Measurements from ENCODE around the gene AHSG. TPM values are rescaled to one million over a fixed set of nuclear protein-coding genes. Genes with fewer than 3 reads are reported as not detected.

AHSG gene
- total and polyA plus RNA-seq, 4 donors, result 0.03 to 0.92 (median 0.20) TPM; not detected in 1

DNA sequence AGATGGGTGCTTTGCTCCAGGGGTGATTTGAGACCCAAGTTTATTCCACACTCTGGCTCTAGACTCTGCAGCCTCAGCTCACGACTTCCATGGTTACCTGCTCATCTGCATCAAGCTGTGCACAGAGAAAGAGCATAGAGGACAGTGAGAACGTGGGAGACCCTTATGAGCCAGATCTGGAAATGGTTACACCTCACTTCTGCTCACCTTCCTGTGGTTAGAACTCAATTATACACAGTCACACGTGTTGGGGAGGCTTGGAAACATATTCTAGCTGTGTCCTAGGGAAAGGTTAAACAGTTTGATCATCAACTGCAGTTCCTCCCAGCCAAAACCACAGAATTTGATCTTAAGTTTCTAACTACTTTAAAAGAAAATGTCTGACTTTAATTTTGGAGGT lies 29.2 kb downstream of the AHSG start:
- WGBS, 2 donors, result 45 to 46% methylated on average over 3 of the region's 3 CpGs
- Histone ChIP-seq H3K27ac (ENCODE audit: low read depth in 1 of 2, low read length in 1 of 2) (no peak overlapping the region), H3K27me3 (ENCODE audit: control insufficient read depth in 3 of 3, insufficient read depth in 3 of 3, low read length in 2 of 3) (peaks cover 0 to 16% (median 0%) of the 10 kb centered on the region in 3 donors), H3K9me3 (ENCODE audit: control insufficient read depth in 4 of 4, insufficient read depth in 3 of 4, low read length in 3 of 4) (peaks cover 0 to 3% (median 0%) of the 10 kb centered on the region in 4 donors), H3K4me3 (no peak overlapping the region), H3K4me1 (ENCODE audit: control insufficient read depth in 5 of 5, insufficient read depth in 5 of 5, low read length in 5 of 5) (no peaks in the 10 kb centered on the region), H3K9ac (ENCODE audit: insufficient read depth in 1 of 2, low read length in 2 of 2) (no peak overlapping the region), H3K36me3 (ENCODE audit: control insufficient read depth in 4 of 4, insufficient read depth in 4 of 4, low read length in 4 of 4) (no peaks in the 10 kb centered on the region)
- DNase-seq (no peak), ATAC-seq (ENCODE audit: insufficient read depth, low FRiP score) (no peak)
- no peak for TF ChIP-seq CTCF (IDR thresholded peaks at IDR 0.05; ENCODE audit: control extremely low read depth, extremely low read depth)

- ATAC-seq (ENCODE audit: insufficient read depth, low FRiP score) (no peak), DNase-seq (no peak)
- Histone ChIP-seq H3K4me1 (ENCODE audit: control insufficient read depth in 5 of 5, insufficient read depth in 5 of 5, low read length in 5 of 5) (no peaks in the 10 kb centered on the region), H3K9me3 (ENCODE audit: control insufficient read depth in 4 of 4, insufficient read depth in 3 of 4, low read length in 3 of 4) (peaks cover 0 to 1% (median 0%) of the 10 kb centered on the region in 4 donors), H3K36me3 (ENCODE audit: control insufficient read depth in 4 of 4, insufficient read depth in 4 of 4, low read length in 4 of 4) (no peaks in the 10 kb centered on the region), H3K9ac (ENCODE audit: insufficient read depth in 1 of 2, low read length in 2 of 2) (no peak overlapping the region), H3K27me3 (ENCODE audit: control insufficient read depth in 3 of 3, insufficient read depth in 3 of 3, low read length in 2 of 3) (peaks cover 0 to 16% (median 0%) of the 10 kb centered on the region in 3 donors), H3K4me3 (no peak overlapping the region), H3K27ac (ENCODE audit: low read depth in 1 of 2, low read length in 1 of 2) (no peak overlapping the region)
- no peak for TF ChIP-seq CTCF (IDR thresholded peaks at IDR 0.05; ENCODE audit: control extremely low read depth, extremely low read depth)
- WGBS, 2 donors, result 76 to 86% methylated on average over 1 of the region's 1 CpG
Observed at GRCh38 chr3:186643493-186643892, 30.6 kb downstream of the AHSG start.

DNA sequence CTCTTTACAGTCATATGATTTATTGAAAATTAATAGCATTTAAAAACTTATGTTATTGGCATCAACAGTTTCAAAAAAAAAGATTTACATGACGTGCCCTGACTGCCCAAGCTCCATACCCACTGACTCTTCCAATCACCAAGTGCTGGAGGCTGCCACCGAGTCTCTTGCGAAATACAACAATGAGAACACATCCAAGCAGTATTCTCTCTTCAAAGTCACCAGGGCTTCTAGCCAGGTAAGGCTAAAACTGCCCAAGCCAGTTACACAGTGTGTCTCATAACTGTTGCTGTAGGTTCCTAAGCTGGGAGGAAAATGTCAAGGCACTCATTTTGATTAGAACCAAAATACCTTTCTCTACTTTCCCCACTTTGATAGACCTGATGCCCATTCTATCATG lies 31.8 kb downstream of the AHSG start:
- ATAC-seq (ENCODE audit: insufficient read depth, low FRiP score) (no peak), DNase-seq (peak in 1 of 3 donors; percentile 30)
- H3K9ac ChIP-seq (ENCODE audit: insufficient read depth in 1 of 2, low read length in 2 of 2), result no peak overlapping the region
- no peaks in the 10 kb centered on the region for H3K4me1 ChIP-seq (ENCODE audit: control insufficient read depth in 5 of 5, insufficient read depth in 5 of 5, low read length in 5 of 5)
- H3K27ac ChIP-seq (ENCODE audit: low read depth in 1 of 2, low read length in 1 of 2), result no peak overlapping the region
- peaks cover 0 to 16% (median 0%) of the 10 kb centered on the region in 3 donors for H3K27me3 ChIP-seq (ENCODE audit: control insufficient read depth in 3 of 3, insufficient read depth in 3 of 3, low read length in 2 of 3)
- 59 to 79% methylated on average over 3 of the region's 3 CpGs for WGBS, 2 donors
- H3K4me3 ChIP-seq, result no peak overlapping the region
- H3K9me3 ChIP-seq (ENCODE audit: control insufficient read depth in 4 of 4, insufficient read depth in 3 of 4, low read length in 3 of 4), result peaks cover 0 to 1% (median 0%) of the 10 kb centered on the region in 4 donors
- H3K36me3 ChIP-seq (ENCODE audit: control insufficient read depth in 4 of 4, insufficient read depth in 4 of 4, low read length in 4 of 4), result no peaks in the 10 kb centered on the region
- no peak for TF ChIP-seq CTCF (IDR thresholded peaks at IDR 0.05; ENCODE audit: control extremely low read depth, extremely low read depth)

- ATAC-seq (ENCODE audit: insufficient read depth, low FRiP score) (no peak), DNase-seq (no peak)
- H3K4me1 ChIP-seq (ENCODE audit: control insufficient read depth in 5 of 5, insufficient read depth in 5 of 5, low read length in 5 of 5), result no peaks in the 10 kb centered on the region
- H3K36me3 ChIP-seq (ENCODE audit: control insufficient read depth in 4 of 4, insufficient read depth in 4 of 4, low read length in 4 of 4), result no peaks in the 10 kb centered on the region
- H3K9me3 ChIP-seq (ENCODE audit: control insufficient read depth in 4 of 4, insufficient read depth in 3 of 4, low read length in 3 of 4), result peaks cover 0 to 1% (median 0%) of the 10 kb centered on the region in 4 donors
- TF ChIP-seq CTCF (IDR thresholded peaks at IDR 0.05; ENCODE audit: control extremely low read depth, extremely low read depth), result no peak
- H3K9ac ChIP-seq (ENCODE audit: insufficient read depth in 1 of 2, low read length in 2 of 2), result no peak overlapping the region
- no peak overlapping the region for H3K27ac ChIP-seq (ENCODE audit: low read depth in 1 of 2, low read length in 1 of 2)
- WGBS, 2 donors, result 90 to 94% methylated on average over 4 of the region's 4 CpGs
- H3K27me3 ChIP-seq (ENCODE audit: control insufficient read depth in 3 of 3, insufficient read depth in 3 of 3, low read length in 2 of 3), result peaks cover 0 to 16% (median 0%) of the 10 kb centered on the region in 3 donors
- H3K4me3 ChIP-seq, result no peak overlapping the region
Observed at GRCh38 chr3:186646106-186646505, 33.2 kb downstream of the AHSG start.
